Liver (tissue), 9 donors: Measurements from ENCODE around the gene PPA1. TPM values are rescaled to one million over a fixed set of nuclear protein-coding genes. Genes with fewer than 3 reads are reported as not detected.

ENCODE experiments used
- DNase-seq: peaks from one replicate; pipeline ENCODE4 v3.0.0-alpha.2; 2017; ENCODE audit warnings: low spot score
- H3K27ac ChIP-seq, 2 donors: one replicate each; pipeline ENCODE4 v1.7.0; 2013; ENCODE audit warnings: inconsistent platforms in 2 of 2, low read length in 2 of 2, control low read depth in 1 of 2, low read depth in 1 of 2, mild to moderate bottlenecking in 1 of 2
- H3K27me3 ChIP-seq, 4 donors: one replicate each; pipeline versions ENCODE4 v1.6.1 to v1.7.0; 2013; ENCODE audit warnings: low read length in 3 of 4, inconsistent platforms in 1 of 4, mild to moderate bottlenecking in 1 of 4, moderate library complexity in 1 of 4; ENCODE audit not compliant: control insufficient read depth in 4 of 4, insufficient read depth in 4 of 4
- H3K36me3 ChIP-seq, 4 donors: one replicate each; pipeline versions ENCODE4 v1.6.1 to v1.7.0; 2013; ENCODE audit warnings: low read length in 3 of 4, mild to moderate bottlenecking in 3 of 4, low read depth in 1 of 4, moderate library complexity in 1 of 4; ENCODE audit not compliant: control insufficient read depth in 4 of 4, insufficient read depth in 3 of 4
- H3K4me1 ChIP-seq, 4 donors: one replicate each; pipeline versions ENCODE4 v1.6.1 to v1.7.0; 2013; ENCODE audit warnings: low read length in 3 of 4, mild to moderate bottlenecking in 3 of 4, moderate library complexity in 1 of 4; ENCODE audit not compliant: control insufficient read depth in 4 of 4, insufficient read depth in 4 of 4
- H3K4me3 ChIP-seq, 3 donors: one replicate each; pipeline versions ENCODE4 v1.6.1 to v1.7.0; 2013; ENCODE audit warnings: low read length in 3 of 3, control low read depth in 1 of 3, low read depth in 1 of 3, mild to moderate bottlenecking in 1 of 3
- H3K9ac ChIP-seq, 2 donors: one replicate each; pipeline ENCODE4 v1.7.0; 2013; ENCODE audit warnings: low read length in 2 of 2, mild to moderate bottlenecking in 2 of 2, moderate library complexity in 2 of 2, control low read depth in 1 of 2, low read depth in 1 of 2
- H3K9me3 ChIP-seq, 4 donors: one replicate each; pipeline versions ENCODE4 v1.6.1 to v1.7.0; 2013; ENCODE audit warnings: low read length in 3 of 4; ENCODE audit not compliant: control insufficient read depth in 4 of 4
- ATF3 ChIP-seq: IDR thresholded peaks from 2 replicates; pipeline ENCODE4 v1.6.1; 2016; ENCODE audit warnings: antibody characterized with exemption
- CTCF ChIP-seq: fragments of 150-350 bp; IDR thresholded peaks from 2 replicates; pipeline ENCODE4 v1.5.1; 2017; ENCODE audit warnings: improper control_type of control experiment, low read depth, low read length; ENCODE audit not compliant: missing input control
- EGR1 ChIP-seq, 2 donors: IDR thresholded peaks; 2 replicates each; pipeline ENCODE4 v1.6.1; 2016 to 2018; ENCODE audit warnings: antibody characterized with exemption in 2 of 2, low read depth in 2 of 2
- FOXA1 ChIP-seq: IDR thresholded peaks from 2 replicates; pipeline ENCODE4 v1.6.1; 2016; ENCODE audit warnings: antibody characterized with exemption
- FOXA2 ChIP-seq: IDR thresholded peaks from 2 replicates; pipeline ENCODE4 v1.6.1; 2016; ENCODE audit warnings: antibody characterized with exemption
- GABPA ChIP-seq, 2 donors: IDR thresholded peaks in 1 of 2; conservative IDR thresholded peaks in 1 of 2; 2 replicates each; pipeline ENCODE4 v1.6.1; 2016; ENCODE audit warnings: antibody characterized with exemption in 2 of 2, mild to moderate bottlenecking in 1 of 2, moderate library complexity in 1 of 2
- HNF4A ChIP-seq, 2 donors: conservative IDR thresholded peaks; 2 replicates each; pipeline ENCODE4 v1.6.1; 2016; ENCODE audit warnings: antibody characterized with exemption in 2 of 2, mild to moderate bottlenecking in 2 of 2
- HNF4G ChIP-seq: IDR thresholded peaks from 2 replicates; pipeline ENCODE4 v1.6.1; 2016; ENCODE audit warnings: antibody characterized with exemption
- JUND ChIP-seq, 2 donors: IDR thresholded peaks; 2 replicates each; pipeline ENCODE4 v1.6.1; 2016; ENCODE audit warnings: antibody characterized with exemption in 2 of 2
- MAX ChIP-seq: IDR thresholded peaks from 2 replicates; pipeline ENCODE4 v1.6.1; 2016; ENCODE audit warnings: antibody characterized with exemption
- NR2F2 ChIP-seq: IDR thresholded peaks from 2 replicates; pipeline ENCODE4 v1.6.1; 2016; ENCODE audit warnings: antibody characterized with exemption
- RAD21 ChIP-seq, 2 donors: IDR thresholded peaks; 2 replicates each; pipeline ENCODE4 v1.6.1; 2016; ENCODE audit warnings: antibody characterized with exemption in 2 of 2, mild to moderate bottlenecking in 2 of 2
- REST ChIP-seq: IDR thresholded peaks from 2 replicates; pipeline ENCODE4 v1.6.1; 2016; ENCODE audit warnings: antibody characterized with exemption, mild to moderate bottlenecking
- RXRA ChIP-seq, 2 donors: IDR thresholded peaks; 2 replicates each; pipeline ENCODE4 v1.6.1; 2017 to 2018; ENCODE audit warnings: antibody characterized with exemption in 2 of 2, mild to moderate bottlenecking in 1 of 2
- SP1 ChIP-seq: IDR thresholded peaks from 2 replicates; pipeline ENCODE4 v1.6.1; 2018; ENCODE audit warnings: antibody characterized with exemption, mild to moderate bottlenecking
- TAF1 ChIP-seq: conservative IDR thresholded peaks from 2 replicates; pipeline ENCODE4 v1.6.1; 2016; ENCODE audit warnings: antibody characterized with exemption, mild to moderate bottlenecking
- YY1 ChIP-seq: IDR thresholded peaks from 2 replicates; pipeline ENCODE4 v1.6.1; 2016; ENCODE audit warnings: antibody characterized with exemption, mild to moderate bottlenecking
- ZBTB33 ChIP-seq: IDR thresholded peaks from 2 replicates; pipeline ENCODE4 v1.6.1; 2016; ENCODE audit warnings: antibody characterized with exemption
- WGBS: extraction: QIAGEN DNeasy Blood & Tissue Kit; methylation state at CpG from one replicate; pipeline ENCODE4 v1.1.7; 2013; 5-methylcytosine and 5-hydroxymethylcytosine counted together
- polyA plus RNA-seq, 2 donors: library from polyadenylated mRNA; stranded (reverse) in 1 of 2; unstranded in 1 of 2; fragments of 200-250 nt in 1 of 2; fragments of >200 nt in 1 of 2; fragmentation: Nextera tagmentation in 1 of 2; extraction: Ambion mirVana in 1 of 2; gene quantifications; one replicate each; pipeline versions ENCODE4 v1.2.1 to v1.2.3, GENCODE V29; 2013 to 2015
- total RNA-seq, 2 donors: library from RNA; depleted of rRNA; stranded (reverse); fragments of >200 nt; gene quantifications; one replicate each; pipeline ENCODE4 v1.2.3, GENCODE V29; 2014
- donor health status: healthy.
- donor health status: healthy.
- donor health status: healthy.
- donor health status: healthy.
- donor health status: healthy.

PPA1 gene
- total and polyA plus RNA-seq, 4 donors, result 91.1 to 111 (median 99.4) TPM

- 81% methylated on average over 17 of the region's 17 CpGs for WGBS
- H3K27ac ChIP-seq, result no peak overlapping the region
- TF ChIP-seq REST (no peak), FOXA1 (no peak)
Observed at GRCh38 chr10:70271996-70272924, 39.0 kb upstream of the PPA1 start.

GRCh38 chr10:70270952-70271351 is 37.7 kb upstream of the PPA1 start:
- 82% methylated on average over 2 of the region's 2 CpGs for WGBS
- no peak for TF ChIP-seq NR2F2
- TF ChIP-seq ATF3, result no peak
- no peak for TF ChIP-seq JUND (IDR thresholded peaks at IDR 0.05)
- TF ChIP-seq GABPA (IDR thresholded peaks at IDR 0.05 in 1 of 2, conservative IDR thresholded peaks at IDR 0.05 in 1 of 2), result no peak
- no peak for TF ChIP-seq MAX
- no peak for TF ChIP-seq SP1
- no peak for TF ChIP-seq TAF1
- no peak for TF ChIP-seq REST
- no peak for TF ChIP-seq ZBTB33
- TF ChIP-seq RAD21 (IDR thresholded peaks at IDR 0.05), result no peak
- no peak for TF ChIP-seq FOXA2
- no peak for TF ChIP-seq RXRA (IDR thresholded peaks at IDR 0.05)
- no peak for TF ChIP-seq FOXA1
- no peak for TF ChIP-seq CTCF
- TF ChIP-seq YY1, result no peak
- no peak for TF ChIP-seq HNF4G
- no peak for TF ChIP-seq HNF4A (conservative IDR thresholded peaks at IDR 0.05)
- no peak for TF ChIP-seq EGR1 (IDR thresholded peaks at IDR 0.05; ENCODE audit: low read depth in 2 of 2)
- no peaks in the 10 kb centered on the region for H3K9me3 ChIP-seq

More at GRCh38 chr10:70271996-70272924, 39.0 kb upstream of the PPA1 start:
- H3K4me1 ChIP-seq, result peaks cover 0 to 5% (median under 1%) of the 10 kb centered on the region in 4 donors
- DNase-seq, result no peak
- no peaks in the 10 kb centered on the region for H3K27me3 ChIP-seq
- no peak overlapping the region for H3K9ac ChIP-seq
- H3K4me3 ChIP-seq, result no peak overlapping the region
- no peaks in the 10 kb centered on the region for H3K36me3 ChIP-seq
- H3K9me3 ChIP-seq, result no peaks in the 10 kb centered on the region

More at GRCh38 chr10:70270952-70271351, 37.7 kb upstream of the PPA1 start:
- Histone ChIP-seq H3K9ac (no peak overlapping the region), H3K4me1 (peaks cover 0 to 5% (median under 1%) of the 10 kb centered on the region in 4 donors), H3K27ac (no peak overlapping the region), H3K4me3 (no peak overlapping the region), H3K36me3 (no peaks in the 10 kb centered on the region), H3K27me3 (no peaks in the 10 kb centered on the region)
- DNase-seq, result no peak
